HG03378 (cell line): ENCODE data around the gene OR51I2.

Experiments
- ATAC-seq: cut with Tn5 transposase; IDR thresholded peaks from one replicate; pipeline ENCODE4 v1.9.1; 2021; ENCODE audit warnings: mild to moderate bottlenecking, moderate library complexity; ENCODE audit not compliant: unreplicated experiment

The OR51I2 gene

GRCh38 chr11:5449023-5449422 is at the start of gene OR51I2:
Gene OR51I2 (plus strand): TSS chr11:5449323. CDS start chr11:5453489, 4,166 bp downstream.
- ATAC-seq = no peak

DNA sequence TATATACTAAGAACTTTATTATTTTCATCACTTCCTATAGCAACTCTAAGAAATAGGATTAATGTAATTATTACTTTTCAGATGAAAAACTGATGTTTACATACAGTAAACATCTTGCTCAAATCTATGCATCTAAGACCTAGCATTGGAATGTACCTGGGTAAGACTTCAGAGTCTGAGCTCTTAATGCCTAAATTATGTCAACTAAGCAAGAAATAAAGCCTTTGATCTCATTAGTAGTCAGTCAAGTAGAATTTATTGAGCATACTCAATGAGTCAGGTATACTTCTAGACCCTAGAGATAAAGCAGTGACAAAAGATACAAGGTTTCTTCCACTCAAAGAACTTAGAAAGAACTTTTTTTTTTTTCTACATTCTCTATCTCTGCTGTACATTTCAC is 44.0 kb upstream of the OR51I2 start:
- no peak for ATAC-seq

DNA sequence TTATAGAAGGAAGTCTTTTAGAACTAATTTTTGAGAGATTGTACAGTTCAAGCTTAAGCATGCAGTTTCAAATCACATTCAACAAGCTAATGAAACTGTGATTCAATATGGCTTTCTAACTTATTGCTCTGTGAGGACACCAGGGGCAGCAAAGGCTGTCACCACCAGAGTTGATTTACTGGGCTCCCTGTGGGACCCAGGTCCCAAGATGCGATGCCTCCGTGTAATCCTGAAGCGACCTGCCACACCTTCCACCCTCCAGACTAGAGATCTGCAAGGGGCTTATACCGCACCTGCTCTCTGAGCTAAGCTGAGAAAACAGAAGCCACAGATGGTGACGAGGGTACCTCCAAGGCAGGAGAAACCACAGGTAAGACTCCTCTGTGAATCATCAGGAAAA is 28.1 kb upstream of the OR51I2 start:
- no peak for ATAC-seq

GRCh38 chr11:5421811-5422210 is 27.3 kb upstream of the OR51I2 start, which contains the start of gene OR51Q1:
Gene OR51Q1 (plus strand): TSS chr11:5422111. CDS start chr11:5422201, 90 bp downstream.
- no peak for ATAC-seq

GRCh38 chr11:5423131-5423530 is 26.0 kb upstream of the OR51I2 start:
- no peak for ATAC-seq

GRCh38 chr11:5441414-5441813 is 7.7 kb upstream of the OR51I2 start, which contains the start of gene OR51I1:
Gene OR51I1 (minus strand): TSS chr11:5441514. CDS start chr11:5441514, 0 bp downstream.
- ATAC-seq = no peak

GRCh38 chr11:5443835-5444393 is 5.2 kb upstream of the OR51I2 start:
- ATAC-seq = no peak

- no peak for ATAC-seq
Measured at GRCh38 chr11:5449432-5449831, 309 bp downstream of the OR51I2 start.

- no peak for ATAC-seq
Measured at GRCh38 chr11:5460983-5461621, 12.0 kb downstream of the OR51I2 start.

- no peak for ATAC-seq
Measured at GRCh38 chr11:5467527-5467926, 18.4 kb downstream of the OR51I2 start.

DNA sequence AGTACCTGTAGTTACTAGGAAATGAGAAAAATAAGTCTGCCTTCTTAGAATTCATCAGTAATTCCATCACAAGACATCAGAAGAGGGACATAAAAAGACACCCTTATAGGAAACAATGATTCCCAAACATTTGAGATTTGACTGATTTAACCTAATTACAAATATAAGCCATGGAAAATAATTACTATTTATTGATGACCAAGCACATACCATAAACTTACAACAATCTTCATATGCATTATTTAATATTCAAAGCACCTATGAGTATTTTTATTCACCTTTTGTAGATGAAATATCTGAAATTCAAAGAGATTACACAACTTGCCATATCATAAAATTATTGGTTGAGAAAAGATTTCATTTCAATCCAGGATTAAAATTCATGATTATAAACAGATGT is 24.8 kb downstream of the OR51I2 start:
- no peak for ATAC-seq

DNA sequence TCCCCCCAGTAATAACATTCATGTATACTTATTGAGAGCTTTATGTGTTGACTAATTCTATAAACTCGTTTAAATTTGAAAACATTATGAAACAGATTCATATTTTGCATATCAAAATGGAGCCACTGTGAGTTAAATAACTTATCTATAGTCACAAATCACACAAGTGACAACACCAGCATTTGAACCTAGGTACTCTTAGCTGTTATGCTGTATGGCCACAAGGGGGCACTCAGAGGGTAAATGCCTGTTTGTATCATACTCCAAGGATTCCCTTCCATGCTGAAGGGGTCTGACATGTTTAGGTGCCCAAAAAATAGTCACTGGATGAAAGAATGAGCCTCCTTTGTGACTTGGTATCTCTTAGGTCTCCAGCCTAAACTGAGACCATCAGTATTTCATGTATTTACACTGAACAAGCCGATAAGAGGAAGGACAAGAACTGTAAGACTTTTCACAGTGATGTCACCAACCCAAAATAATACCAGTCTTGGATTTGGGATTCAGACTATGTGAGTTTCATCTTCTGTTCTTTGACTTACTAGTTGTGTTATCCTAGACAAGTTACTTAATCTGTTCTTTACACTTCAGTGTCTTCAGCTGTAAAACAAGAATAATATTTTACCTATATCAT is 27.2 kb downstream of the OR51I2 start:
- no peak for ATAC-seq

- ATAC-seq = no peak
Measured at GRCh38 chr11:5486003-5486402, 36.9 kb downstream of the OR51I2 start.

- no peak for ATAC-seq
Measured at GRCh38 chr11:5486421-5486820, 37.3 kb downstream of the OR51I2 start.

GRCh38 chr11:5488385-5488784 is 39.3 kb downstream of the OR51I2 start, which contains the start of gene OR52D1:
Gene OR52D1 (plus strand): TSS chr11:5488685. CDS start chr11:5488707, 22 bp downstream.
- no peak for ATAC-seq

- ATAC-seq = no peak
Measured at GRCh38 chr11:5488798-5489399, 39.8 kb downstream of the OR51I2 start.

DNA sequence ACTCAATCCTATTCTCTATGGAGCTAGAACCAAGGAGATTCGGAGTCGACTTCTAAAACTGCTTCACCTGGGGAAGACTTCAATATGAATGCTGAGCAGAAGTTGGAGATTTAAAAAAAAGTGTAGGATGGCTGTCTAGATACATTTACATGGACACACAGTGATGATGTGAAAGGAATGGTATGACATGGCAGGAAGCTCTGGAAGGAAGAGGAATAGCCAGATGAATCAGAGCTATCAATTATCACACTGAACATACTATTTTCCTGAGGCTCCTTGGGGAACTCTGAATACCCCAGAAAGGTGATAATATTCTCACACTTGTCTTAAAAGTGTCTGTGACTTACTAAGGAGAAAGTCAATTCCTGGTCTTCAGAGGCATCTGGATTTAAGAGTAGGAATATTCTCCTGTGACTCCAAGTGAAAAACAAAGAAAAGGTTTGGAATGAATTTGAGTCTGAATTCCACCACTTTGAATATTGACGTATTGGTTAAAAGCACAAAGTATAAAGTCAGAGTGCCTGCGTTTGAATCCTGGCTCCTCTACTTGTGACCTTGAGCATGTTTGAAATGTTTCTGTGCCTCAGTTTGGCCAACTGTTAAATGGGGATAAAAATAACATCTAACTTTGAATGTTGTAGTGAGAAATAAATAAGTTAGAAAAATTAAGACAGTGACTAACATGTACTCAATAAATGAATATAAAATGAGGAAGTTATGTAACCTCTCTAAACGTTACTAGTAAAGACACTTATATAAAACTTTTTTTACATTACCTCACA is 40.6 kb downstream of the OR51I2 start:
- no peak for ATAC-seq

GRCh38 chr11:5499671-5500070 is 50.5 kb downstream of the OR51I2 start:
- no peak for ATAC-seq

DNA sequence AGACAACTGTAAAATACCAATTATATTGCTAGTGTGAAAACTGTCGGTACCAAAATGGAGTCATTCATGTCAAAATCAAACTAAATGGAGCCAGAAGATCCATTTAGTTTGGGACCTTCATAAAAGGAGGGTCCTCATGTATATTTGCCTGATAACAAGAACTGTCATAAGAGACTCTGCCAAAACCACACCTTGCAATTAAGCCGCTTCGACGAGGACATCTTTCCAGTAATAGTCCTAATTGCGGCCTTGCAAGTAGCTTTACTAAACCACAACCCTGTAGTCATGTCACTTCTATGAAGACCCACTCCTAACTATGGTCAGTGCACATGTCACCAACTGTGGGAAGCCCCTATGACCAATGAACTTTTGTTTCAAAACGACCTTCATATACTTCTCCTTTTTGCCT is 51.3 kb downstream of the OR51I2 start:
- ATAC-seq = no peak

DNA sequence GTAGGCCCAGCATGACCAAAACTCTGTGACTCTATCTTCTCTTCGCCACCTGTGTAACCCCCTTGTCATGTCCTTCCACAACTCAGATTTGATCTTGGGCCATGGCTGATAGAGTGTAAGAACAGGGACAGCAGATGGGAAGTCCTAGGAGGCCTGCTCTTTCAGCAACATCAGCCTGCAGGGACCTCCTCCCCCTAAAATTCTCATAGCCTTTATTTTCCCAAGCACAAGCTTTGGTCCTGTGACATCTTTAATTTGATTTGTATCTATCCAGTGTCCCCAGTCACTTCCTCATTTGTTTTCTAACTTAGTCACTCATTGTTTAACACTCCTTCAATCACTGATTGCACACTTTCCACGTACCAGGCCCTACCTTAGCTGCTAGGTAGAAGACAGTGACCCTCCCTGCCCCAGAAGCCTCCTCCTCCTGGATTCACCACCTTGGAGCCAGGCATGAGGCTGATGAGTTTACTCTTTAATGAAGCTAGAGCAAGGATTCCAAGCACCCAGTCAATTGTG is 55.3 kb downstream of the OR51I2 start:
- no peak for ATAC-seq
